IPS-18c (cell line): ENCODE data around the gene PPM1A.

ENCODE experiments used
- H3K4me3 ChIP-seq: 2 replicates; pipeline ENCODE4 v1.7.0; 2013; ENCODE audit warnings: low read depth, mild to moderate bottlenecking, low read length, moderate library complexity; ENCODE audit not compliant: insufficient read depth
- H3K9me3 ChIP-seq: one replicate; pipeline ENCODE4 v1.6.1; 2013; ENCODE audit warnings: mild to moderate bottlenecking, low read length, moderate library complexity; ENCODE audit not compliant: control insufficient read depth, insufficient read depth

Gene PPM1A

GRCh38 chr14:60220917-60221316 lies 28.1 kb upstream of the PPM1A start:
- H3K4me3 ChIP-seq: no peak overlapping the region
- no peaks in the 10 kb centered on the region for H3K9me3 ChIP-seq

DNA sequence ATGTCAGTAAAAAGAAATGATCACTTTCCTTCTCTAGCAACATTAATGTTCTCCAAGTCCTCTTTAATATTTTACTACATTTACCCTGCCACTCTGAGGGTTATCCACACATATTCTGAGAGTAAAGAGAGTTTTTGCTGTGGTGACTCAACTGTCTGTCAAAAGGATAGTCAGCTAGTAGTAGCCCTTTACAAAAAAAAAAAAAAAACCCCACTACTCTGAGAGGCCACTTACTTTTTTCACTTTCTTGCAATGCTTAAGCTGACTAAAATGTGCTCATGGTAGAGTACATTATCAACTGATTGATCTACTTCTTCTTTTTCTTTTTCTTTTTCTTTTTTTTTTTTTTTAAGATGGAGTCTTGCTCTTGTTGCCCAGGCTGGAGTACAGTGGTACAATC lies 27.6 kb upstream of the PPM1A start:
- Histone ChIP-seq H3K4me3 (no peak overlapping the region), H3K9me3 (no peaks in the 10 kb centered on the region)

GRCh38 chr14:60222820-60223219 lies 26.2 kb upstream of the PPM1A start:
- Histone ChIP-seq H3K9me3 (no peaks in the 10 kb centered on the region), H3K4me3 (no peak overlapping the region)

- Histone ChIP-seq H3K4me3 (no peak overlapping the region), H3K9me3 (no peaks in the 10 kb centered on the region)
These were observed 23.8 kb upstream of the PPM1A start for GRCh38 chr14:60225265-60225664.

DNA sequence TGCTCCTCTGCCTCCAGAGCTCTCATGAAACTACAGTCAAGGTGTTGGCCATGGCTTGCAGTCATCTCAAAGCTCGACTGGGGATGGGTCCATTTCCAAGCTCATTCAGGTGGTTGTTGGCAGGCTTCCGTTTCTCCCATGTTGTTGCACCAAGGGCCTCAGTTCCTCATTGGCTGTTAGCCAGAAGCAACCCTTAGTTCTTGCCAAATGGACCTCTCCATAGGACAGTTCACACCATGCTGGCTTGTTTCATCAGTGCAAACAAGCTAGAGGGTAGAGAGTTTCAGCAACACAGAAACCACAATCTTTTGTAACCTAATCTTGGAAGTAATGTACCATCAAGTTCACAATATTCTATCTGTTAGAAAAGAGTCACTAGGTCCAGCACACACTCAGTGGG lies 22.7 kb upstream of the PPM1A start:
- no peaks in the 10 kb centered on the region for H3K9me3 ChIP-seq
- H3K4me3 ChIP-seq: no peak overlapping the region

DNA sequence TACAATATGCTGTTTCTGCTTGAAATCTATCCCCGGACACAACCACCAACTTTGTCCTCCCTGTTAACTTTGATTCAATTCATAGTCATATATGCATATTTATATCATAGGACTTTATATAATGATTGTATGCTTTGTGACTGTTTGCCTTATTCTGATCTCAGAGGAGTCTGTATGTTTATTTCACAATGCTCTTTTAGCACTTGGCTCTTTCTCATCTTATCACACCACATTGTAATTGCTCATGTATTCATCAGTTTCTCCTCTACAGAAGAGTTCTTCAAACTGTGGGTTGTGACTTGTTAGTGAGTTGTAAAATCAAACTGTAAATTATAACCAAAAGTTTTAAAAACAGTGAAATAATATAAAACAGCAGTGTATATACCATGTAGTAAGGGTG lies 21.7 kb upstream of the PPM1A start:
- H3K4me3 ChIP-seq: no peak overlapping the region
- no peaks in the 10 kb centered on the region for H3K9me3 ChIP-seq

- Histone ChIP-seq H3K9me3 (no peaks in the 10 kb centered on the region), H3K4me3 (no peak overlapping the region)
These were observed 19.4 kb upstream of the PPM1A start for GRCh38 chr14:60229614-60230013.

DNA sequence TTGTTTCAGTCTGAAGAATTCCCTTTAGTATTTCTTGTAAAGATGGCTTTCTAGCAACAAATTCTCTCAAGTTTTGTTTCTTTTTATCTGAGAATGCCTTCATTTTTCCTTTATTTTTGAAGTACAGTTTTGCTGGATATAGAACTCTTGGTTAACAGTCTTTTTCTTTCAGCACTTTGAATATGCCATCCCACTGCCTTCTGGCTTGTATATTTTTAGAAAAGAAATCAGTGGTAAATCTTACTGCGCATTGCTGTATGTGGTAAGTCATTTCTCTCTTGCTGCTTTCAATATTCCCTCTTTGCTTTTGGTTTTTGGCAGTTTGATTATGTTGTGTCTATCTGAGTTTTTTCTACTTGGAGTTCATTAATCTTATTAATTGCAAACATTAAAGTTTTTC lies 16.8 kb upstream of the PPM1A start:
- Histone ChIP-seq H3K9me3 (no peaks in the 10 kb centered on the region), H3K4me3 (no peak overlapping the region)

GRCh38 chr14:60233251-60233650 lies 15.8 kb upstream of the PPM1A start:
- H3K4me3 ChIP-seq: no peak overlapping the region
- H3K9me3 ChIP-seq: no peaks in the 10 kb centered on the region

- no peak overlapping the region for H3K4me3 ChIP-seq
- no peaks in the 10 kb centered on the region for H3K9me3 ChIP-seq
These were observed 15.1 kb upstream of the PPM1A start for GRCh38 chr14:60233891-60234290.

DNA sequence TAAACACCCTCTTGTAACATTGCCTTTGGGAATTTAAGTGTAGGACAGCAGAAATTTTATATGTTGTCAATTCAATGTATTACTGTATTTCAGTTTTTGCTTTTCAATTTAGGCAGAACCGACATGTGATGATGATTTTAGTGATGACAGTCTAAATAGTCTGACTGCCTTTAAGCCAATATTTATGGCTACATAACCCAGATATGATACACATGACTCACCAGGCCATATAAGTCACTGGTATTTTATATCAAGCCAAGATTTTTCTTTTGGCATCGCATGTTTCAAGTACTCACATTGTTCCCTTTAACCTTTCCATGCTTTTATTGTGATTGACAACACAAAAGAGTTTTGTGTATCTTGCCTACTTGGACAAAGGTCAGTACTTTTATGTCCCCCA lies 13.6 kb upstream of the PPM1A start:
- Histone ChIP-seq H3K9me3 (no peaks in the 10 kb centered on the region), H3K4me3 (no peak overlapping the region)

DNA sequence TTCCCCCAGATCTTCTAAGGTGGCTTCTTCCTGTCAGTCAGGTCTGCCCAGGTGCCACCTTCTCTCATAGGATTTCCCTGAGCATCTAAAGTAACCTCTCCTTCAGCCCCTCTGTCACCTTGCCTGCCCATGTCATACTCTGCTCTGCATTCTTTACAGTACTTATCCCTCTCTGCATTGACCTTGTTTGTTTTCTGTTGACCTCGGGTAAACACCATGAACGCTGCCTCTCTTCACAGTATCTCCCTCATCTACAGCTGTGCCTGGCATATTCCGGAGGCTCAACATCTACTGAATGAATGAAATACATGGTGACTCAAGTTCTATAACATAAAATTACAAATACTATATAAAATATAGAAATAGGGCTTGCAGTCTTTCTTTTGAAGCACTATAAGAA lies 10.1 kb upstream of the PPM1A start:
- Histone ChIP-seq H3K4me3 (no peak overlapping the region), H3K9me3 (no peaks in the 10 kb centered on the region)

DNA sequence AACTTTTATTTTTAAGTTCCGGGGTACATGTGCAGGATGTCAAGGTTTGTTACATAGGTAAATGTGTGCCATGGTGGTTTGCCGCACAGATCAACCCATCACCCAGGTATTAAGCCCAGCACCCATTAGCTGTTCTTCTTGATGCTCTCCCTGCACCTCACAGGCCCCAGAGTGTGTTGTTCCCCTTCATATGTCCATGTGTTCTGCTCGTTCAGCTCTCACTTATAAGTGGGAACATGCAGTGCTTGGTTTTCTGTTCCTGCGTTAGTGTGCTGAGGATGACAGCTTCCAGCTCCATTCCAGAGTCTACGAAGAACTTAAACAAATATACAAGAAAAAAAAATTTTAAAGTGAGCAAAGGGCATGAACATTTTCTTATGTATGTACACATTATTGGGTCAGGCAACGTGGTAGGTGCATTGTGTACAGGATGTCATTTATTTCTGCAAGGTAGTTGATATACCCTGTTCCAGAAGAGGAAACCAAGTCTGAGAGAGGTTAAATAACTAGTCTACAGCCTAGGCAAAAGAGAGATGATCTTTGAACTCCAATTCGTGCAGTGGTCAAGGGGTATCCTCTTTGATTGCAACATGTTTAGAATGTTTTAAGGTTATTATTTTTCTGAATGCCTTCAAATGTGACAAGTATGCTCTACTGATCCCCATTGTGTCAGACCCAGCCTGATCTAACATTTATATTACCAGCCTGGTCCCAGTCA lies 8.7 kb upstream of the PPM1A start:
- Histone ChIP-seq H3K9me3 (no peaks in the 10 kb centered on the region), H3K4me3 (no peak overlapping the region)

GRCh38 chr14:60241091-60241490 lies 7.9 kb upstream of the PPM1A start:
- H3K4me3 ChIP-seq: no peak overlapping the region
- H3K9me3 ChIP-seq: no peaks in the 10 kb centered on the region

DNA sequence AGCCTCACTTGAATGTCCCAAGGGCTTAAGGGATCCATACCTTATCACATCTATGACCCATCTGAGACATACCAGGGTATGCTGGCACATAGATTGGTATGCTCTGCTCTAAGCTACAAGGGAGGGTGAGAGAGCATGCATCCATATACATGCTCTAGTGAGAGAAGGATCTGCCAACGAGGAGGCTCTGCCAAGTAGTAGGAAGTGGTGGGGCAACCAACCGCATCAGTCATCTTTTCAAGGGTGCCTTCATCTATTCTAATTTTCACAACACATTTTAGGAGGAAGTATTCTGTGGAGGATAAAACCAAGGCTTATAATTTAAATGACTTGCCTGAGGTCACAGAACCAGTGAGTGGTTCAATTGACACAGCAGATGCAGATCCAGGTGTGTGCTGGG lies 6.6 kb upstream of the PPM1A start:
- no peaks in the 10 kb centered on the region for H3K9me3 ChIP-seq
- H3K4me3 ChIP-seq: no peak overlapping the region

GRCh38 chr14:60245380-60246177 lies 3.4 kb upstream of the PPM1A start:
- H3K4me3 ChIP-seq: no peak overlapping the region
- no peaks in the 10 kb centered on the region for H3K9me3 ChIP-seq

- Histone ChIP-seq H3K4me3 (peak overlapping the region; percentile 82), H3K9me3 (no peaks in the 10 kb centered on the region)
These were observed 876 bp upstream of the PPM1A start for GRCh38 chr14:60247994-60248696.
